TTC549 (cell line): ENCODE results near the gene EPHX1.
"Not testable (repeated sequence)": the region's sequence is repeated elsewhere in the genome, so short reads cannot be mapped to it uniquely, and the experiment has no call there.

Experiments
- FAIRE-seq: peaks from 2 replicates; lab custom pipeline; 2012; peaks lifted over from hg19 to GRCh38; lab: Jason Lieb, UNC

Gene EPHX1

GRCh38 chr1:225816643-225817538 is 7.0 kb downstream of the EPHX1 start:
- no peak for FAIRE-seq

GRCh38 chr1:225817611-225818061 is 7.7 kb downstream of the EPHX1 start:
- no peak for FAIRE-seq

- no peak for FAIRE-seq
These were observed 8.3 kb downstream of the EPHX1 start for GRCh38 chr1:225818229-225818628.

GRCh38 chr1:225819346-225820192 is 9.6 kb downstream of the EPHX1 start:
- FAIRE-seq: no peak

GRCh38 chr1:225820522-225821120 is 10.7 kb downstream of the EPHX1 start:
- FAIRE-seq: peak; percentile 82

- no peak for FAIRE-seq
These were observed 12.9 kb downstream of the EPHX1 start for GRCh38 chr1:225822655-225823403.

GRCh38 chr1:225823811-225824261 is 13.9 kb downstream of the EPHX1 start:
- no peak for FAIRE-seq

GRCh38 chr1:225824533-225824941 is 14.6 kb downstream of the EPHX1 start:
- FAIRE-seq: no peak

GRCh38 chr1:225825078-225825477 is 15.2 kb downstream of the EPHX1 start:
- FAIRE-seq: no peak

GRCh38 chr1:225825607-225826007 is 15.7 kb downstream of the EPHX1 start:
- no peak for FAIRE-seq

GRCh38 chr1:225827076-225827475 is 17.2 kb downstream of the EPHX1 start:
- no peak for FAIRE-seq

GRCh38 chr1:225828706-225829345 is 18.9 kb downstream of the EPHX1 start:
- FAIRE-seq: no peak

GRCh38 chr1:225830841-225831240 is 20.9 kb downstream of the EPHX1 start:
- no peak for FAIRE-seq

GRCh38 chr1:225834417-225835329 is 24.7 kb downstream of the EPHX1 start:
- no peak for FAIRE-seq

GRCh38 chr1:225835856-225836255 is 25.9 kb downstream of the EPHX1 start:
- no peak for FAIRE-seq

- FAIRE-seq: not testable (repeated sequence)
These were observed 26.4 kb downstream of the EPHX1 start for GRCh38 chr1:225836296-225836695.

- no peak for FAIRE-seq
These were observed 28.9 kb downstream of the EPHX1 start for GRCh38 chr1:225838793-225839192.

GRCh38 chr1:225840223-225840610 is 30.3 kb downstream of the EPHX1 start:
- no peak for FAIRE-seq

GRCh38 chr1:225840713-225841112 is 30.8 kb downstream of the EPHX1 start:
- FAIRE-seq: no peak

- FAIRE-seq: no peak
These were observed 32.1 kb downstream of the EPHX1 start for GRCh38 chr1:225842074-225842473.
